Neural progenitor cell (in vitro differentiated cells): ENCODE results near the gene CLTCL1.

ENCODE experiments used
- EZH2 ChIP-seq: fragments of 200-600 bp; sonication (generic); IDR thresholded peaks from 2 replicates; pipeline ENCODE4 v1.6.1; 2017; ENCODE audit warnings: antibody characterized with exemption, mild to moderate bottlenecking, moderate library complexity
- EZH2phosphoT487 ChIP-seq: fragments of 200-600 bp; sonication (generic); IDR thresholded peaks from 2 replicates; pipeline ENCODE4 v1.6.1; 2017; ENCODE audit warnings: antibody characterized with exemption
- TF ChIP-seq, protein P1 (sequence below): fragments of 200-600 bp; sonication (generic); IDR thresholded peaks from 2 replicates; pipeline ENCODE4 v1.5.1; 2017; ENCODE audit warnings: antibody characterized with exemption, mild to moderate bottlenecking

DNA sequence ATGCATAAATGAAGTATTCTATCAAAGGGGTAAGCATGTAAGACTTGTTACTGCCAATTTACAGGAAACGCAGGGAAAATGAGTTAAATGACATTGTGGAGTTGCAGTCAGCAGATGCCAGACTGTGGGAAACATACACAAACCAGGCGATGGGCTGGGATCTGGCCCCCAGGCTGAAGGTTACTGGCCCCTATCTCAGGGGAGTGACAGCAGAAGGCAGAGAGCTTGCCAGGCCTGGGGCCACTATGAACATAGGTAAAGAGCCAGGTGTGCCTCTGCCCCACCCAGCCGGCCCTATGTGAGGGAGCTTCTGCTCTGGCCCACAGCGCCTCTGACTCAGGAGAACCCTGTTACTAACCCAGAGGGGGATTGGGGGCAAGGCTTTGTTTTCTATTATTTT, 86.9 kb downstream of the CLTCL1 start:
- TF ChIP-seq, protein P1, sequence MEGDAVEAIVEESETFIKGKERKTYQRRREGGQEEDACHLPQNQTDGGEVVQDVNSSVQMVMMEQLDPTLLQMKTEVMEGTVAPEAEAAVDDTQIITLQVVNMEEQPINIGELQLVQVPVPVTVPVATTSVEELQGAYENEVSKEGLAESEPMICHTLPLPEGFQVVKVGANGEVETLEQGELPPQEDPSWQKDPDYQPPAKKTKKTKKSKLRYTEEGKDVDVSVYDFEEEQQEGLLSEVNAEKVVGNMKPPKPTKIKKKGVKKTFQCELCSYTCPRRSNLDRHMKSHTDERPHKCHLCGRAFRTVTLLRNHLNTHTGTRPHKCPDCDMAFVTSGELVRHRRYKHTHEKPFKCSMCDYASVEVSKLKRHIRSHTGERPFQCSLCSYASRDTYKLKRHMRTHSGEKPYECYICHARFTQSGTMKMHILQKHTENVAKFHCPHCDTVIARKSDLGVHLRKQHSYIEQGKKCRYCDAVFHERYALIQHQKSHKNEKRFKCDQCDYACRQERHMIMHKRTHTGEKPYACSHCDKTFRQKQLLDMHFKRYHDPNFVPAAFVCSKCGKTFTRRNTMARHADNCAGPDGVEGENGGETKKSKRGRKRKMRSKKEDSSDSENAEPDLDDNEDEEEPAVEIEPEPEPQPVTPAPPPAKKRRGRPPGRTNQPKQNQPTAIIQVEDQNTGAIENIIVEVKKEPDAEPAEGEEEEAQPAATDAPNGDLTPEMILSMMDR: no peak
- TF ChIP-seq EZH2 (no peak), EZH2phosphoT487 (no peak)
